ENCODE measurements around the gene TPM4. TPM values are rescaled to one million over a fixed set of nuclear protein-coding genes. Genes with fewer than 3 reads are reported as not detected.

The TPM4 gene
- total RNA-seq, 1 donor from 2014 or later = 687 TPM

DNA sequence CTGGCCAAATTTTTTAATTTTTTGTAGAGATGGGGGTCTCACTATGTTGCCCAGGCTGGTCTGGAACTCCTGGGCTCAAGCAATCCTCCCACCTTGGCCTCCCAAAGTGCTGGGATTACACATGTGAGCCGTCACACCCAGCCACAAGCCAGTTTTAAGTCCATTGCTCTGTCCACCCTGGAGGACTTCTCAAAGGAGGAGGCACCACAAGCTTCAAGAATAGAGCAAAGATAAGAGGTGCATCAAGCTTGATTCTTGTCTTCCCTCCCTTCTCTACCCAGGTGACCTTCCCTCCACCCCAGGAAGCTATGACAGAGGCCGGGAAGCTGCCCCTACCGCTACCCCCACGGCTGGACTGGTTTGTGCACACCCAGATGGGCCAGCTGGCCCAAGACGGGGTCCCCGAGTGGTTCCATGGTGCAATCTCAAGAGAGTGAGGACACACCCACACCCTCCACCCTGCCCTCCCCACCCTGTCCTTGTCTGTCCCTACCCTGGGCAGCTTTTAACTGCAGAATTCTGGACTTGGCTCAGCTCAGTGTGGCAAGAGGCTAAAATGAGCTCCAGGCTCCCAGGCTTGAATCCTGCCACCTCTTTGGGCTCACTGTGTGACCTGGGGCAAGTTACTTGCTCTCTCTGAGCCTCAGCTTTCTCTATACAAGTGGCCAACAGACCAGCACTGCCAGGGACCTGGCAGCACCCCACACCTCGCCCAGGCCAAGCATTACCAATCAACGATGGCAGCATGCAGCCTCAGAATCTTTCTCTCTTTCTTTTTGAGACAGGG lies 72.3 kb downstream of the TPM4 start:
- H3K27ac Mint-ChIP-seq (ENCODE audit: unreplicated experiment) = no peak overlapping the region
- no peak overlapping the region for H3K4me3 Mint-ChIP-seq (ENCODE audit: unreplicated experiment)
- H3K9me3 Mint-ChIP-seq (ENCODE audit: unreplicated experiment) = no peaks in the 10 kb centered on the region
- no peak for DNase-seq (ENCODE audit: extremely low spot score, unreplicated experiment)
- peaks cover 3% of the 10 kb centered on the region for H3K4me1 Mint-ChIP-seq (ENCODE audit: unreplicated experiment)
- H3K27me3 Mint-ChIP-seq (ENCODE audit: unreplicated experiment) = peaks cover 10% of the 10 kb centered on the region
- H3K36me3 Mint-ChIP-seq (ENCODE audit: unreplicated experiment) = no peaks in the 10 kb centered on the region
- TF ChIP-seq CTCF (IDR thresholded peaks at IDR 0.05) = no peak

Other genes with a start within 250 kb of the TPM4 start
- gene CYP4F2, start 178.4 kb upstream of the TPM4 start, total RNA-seq = not detected in 2 replicates
- gene CYP4F11, start 142.0 kb upstream of the TPM4 start, total RNA-seq = not detected in 2 replicates
- not detected in 2 replicates for gene OR10H4, start 127.5 kb upstream of the TPM4 start, total RNA-seq
- gene RAB8A, start 35.4 kb downstream of the TPM4 start, total RNA-seq = 55.9 and 61.1 TPM in 2 replicates
- not detected in 2 replicates for gene HSH2D, start 67.2 kb downstream of the TPM4 start, total RNA-seq
- gene CIB3, start 97.0 kb downstream of the TPM4 start, total RNA-seq = not detected in 2 replicates
- 78.8 and 80.2 TPM in 2 replicates for gene FAM32A, start 108.9 kb downstream of the TPM4 start, total RNA-seq
- gene AP1M1, start 121.4 kb downstream of the TPM4 start, total RNA-seq = 85.5 TPM in 2 replicates
- 41.4 and 55.5 TPM in 2 replicates for gene KLF2, start 248.3 kb downstream of the TPM4 start, total RNA-seq

Measured in osteocyte (in vitro differentiated cells).